ENCODE results near the gene HSD17B1. TPM values are rescaled to one million over a fixed set of nuclear protein-coding genes. Genes with fewer than 3 reads are reported as not detected.

Gene HSD17B1
- total RNA-seq, 1 donor from 2014 or later: 3.9 TPM

- no peak for DNase-seq (ENCODE audit: low spot score)
These were observed 13.6 kb downstream of the HSD17B1 start for GRCh38 chr17:42566215-42566882.

DNA sequence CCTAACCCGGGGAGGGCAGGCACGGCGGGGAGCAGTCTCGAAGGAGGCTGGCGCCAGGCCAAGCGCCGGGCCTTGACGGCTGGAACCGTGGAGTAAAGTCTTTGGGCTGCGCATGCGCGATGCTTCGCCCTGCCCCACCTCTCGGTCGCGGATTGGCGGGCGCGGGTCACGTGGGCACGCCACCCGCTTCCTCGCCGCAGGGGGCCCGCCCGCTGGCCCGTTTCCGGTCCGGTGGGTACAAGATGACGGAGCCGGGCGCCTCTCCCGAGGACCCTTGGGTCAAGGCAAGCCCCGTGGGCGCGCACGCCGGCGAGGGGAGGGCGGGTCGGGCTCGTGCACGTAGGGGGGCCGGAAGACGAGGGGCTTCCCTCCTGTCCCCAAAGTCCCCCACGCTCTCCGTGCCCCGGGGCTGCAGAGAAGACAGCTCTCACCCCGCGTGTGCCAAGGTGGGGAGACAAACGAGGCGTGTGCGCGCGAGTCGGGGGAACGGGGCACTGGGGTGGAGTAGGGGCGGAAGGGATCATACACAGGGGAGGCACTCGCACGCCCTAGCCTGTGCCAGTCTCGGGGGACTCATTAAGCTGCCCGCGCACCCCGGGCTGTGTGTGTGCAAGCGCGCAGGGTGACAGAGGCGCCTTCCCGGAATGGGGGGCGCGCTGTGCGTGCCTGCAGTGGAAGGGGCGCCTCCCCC is 14.3 kb downstream of the HSD17B1 start, which contains the start of gene MLX:
TSS of gene MLX (plus strand) at position 218 of the 691 bp plus-strand sequence. CDS start at position 243, 25 bp downstream.
- peak; percentile 94 for DNase-seq (ENCODE audit: low spot score)

GRCh38 chr17:42568341-42569111 is 15.8 kb downstream of the HSD17B1 start:
- no peak for DNase-seq (ENCODE audit: low spot score)

DNA sequence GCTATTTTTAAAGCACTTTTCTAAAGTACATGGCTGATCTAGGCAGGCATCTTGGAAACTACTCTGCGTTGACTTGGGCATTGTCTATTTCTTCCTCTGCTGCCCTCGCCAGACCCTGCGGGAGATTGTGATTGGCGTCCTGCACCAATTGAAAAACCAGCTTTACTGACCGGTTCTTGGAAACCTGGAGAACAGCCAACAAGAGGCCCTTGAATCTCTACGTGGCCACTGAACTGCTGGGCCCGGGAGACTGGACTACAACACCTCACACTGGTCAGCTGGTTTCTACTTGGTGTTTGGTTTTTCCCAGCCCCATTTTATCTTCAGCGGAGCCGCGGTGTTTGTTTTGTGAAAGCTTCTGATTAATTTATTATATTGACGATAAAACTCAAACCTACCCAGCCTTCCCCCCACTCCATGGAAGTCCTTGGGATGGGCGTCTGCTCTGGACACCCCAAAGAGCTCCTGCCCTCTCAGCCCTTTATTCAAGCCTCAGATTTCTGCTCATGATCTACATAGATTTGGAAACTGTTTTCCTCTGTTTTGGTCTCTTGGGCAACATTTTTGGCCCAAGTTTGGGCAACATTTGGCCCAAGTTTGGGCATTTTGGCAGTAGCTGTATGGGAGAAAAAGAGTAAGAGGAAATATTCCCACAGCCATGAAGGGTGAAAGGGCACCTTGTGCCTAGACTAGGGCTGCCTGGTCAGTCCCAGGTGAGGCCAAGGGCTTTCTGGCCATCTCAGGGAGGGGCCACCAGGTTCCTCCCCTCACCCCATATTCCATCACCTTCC is 18.9 kb downstream of the HSD17B1 start:
- no peak for DNase-seq (ENCODE audit: low spot score)

DNA sequence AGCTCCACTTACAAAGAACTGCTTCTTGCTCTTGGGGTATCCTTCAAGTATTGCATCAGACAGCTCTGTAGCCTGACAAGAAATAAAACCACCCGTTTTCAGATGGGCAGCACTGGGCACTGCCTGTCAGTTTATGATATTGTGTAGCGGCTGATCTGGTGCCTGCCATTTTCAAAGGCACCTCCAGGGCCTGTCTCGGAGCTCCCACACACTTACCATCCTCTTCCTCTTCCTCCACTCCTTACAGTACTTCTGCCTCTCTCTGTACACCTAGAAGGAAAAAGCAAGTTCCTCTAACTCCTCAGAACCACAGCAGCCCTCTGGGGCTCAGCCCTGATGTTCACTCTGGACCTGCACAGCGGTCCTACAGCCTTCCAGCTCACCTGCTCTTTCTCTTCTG is 20.4 kb downstream of the HSD17B1 start:
- DNase-seq (ENCODE audit: low spot score): no peak

DNA sequence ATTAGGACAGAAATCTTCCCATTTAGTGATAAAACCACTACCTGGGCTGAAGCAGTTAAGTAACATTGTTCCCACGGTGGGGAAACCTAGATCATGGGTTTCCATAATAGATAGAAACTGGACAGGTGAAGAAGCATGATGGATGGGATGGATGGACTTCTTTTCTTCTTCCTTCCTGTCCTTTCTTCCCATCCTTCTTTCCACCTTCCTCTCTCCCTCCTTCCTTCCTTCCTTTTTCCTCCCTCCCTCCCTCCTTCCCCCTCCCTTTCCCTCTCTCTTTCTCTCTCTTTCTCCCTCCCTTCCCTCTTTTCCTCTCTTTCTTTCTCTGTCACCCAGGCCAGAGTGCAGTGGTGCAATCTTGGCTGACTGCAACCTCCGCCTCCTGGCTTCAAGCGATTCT is 21.7 kb downstream of the HSD17B1 start:
- DNase-seq (ENCODE audit: low spot score): no peak

DNA sequence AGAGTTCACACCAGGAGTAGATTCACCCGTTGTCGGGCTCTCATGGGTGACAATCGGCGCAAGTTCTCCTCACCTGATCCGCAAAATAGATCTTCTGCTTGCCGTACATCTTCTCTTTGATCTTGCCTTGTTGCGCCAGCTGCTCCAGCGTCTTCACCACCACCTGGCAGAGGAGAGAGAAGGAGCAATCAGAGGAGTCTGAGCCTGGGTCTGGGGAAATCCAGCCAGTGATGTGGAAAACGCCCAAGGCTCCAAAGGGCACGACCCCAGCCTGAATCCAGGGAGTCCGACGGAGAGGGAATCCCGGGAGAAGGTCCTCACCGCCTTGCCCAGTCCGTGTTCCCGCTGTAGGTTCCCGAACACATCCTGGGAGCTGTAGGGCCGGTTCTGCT is 24.4 kb downstream of the HSD17B1 start:
- no peak for DNase-seq (ENCODE audit: low spot score)

- peak; percentile 97 for DNase-seq (ENCODE audit: low spot score)
These were observed 25.0 kb downstream of the HSD17B1 start, which contains the start of gene PSMC3IP for GRCh38 chr17:42577532-42578281. Gene PSMC3IP, minus strand, starts transcription at chr17:42577729. Its CDS starts 43 bp downstream, at chr17:42577686.

GRCh38 chr17:42578282-42578869 is 25.7 kb downstream of the HSD17B1 start:
- DNase-seq (ENCODE audit: low spot score): peak; percentile 76

DNA sequence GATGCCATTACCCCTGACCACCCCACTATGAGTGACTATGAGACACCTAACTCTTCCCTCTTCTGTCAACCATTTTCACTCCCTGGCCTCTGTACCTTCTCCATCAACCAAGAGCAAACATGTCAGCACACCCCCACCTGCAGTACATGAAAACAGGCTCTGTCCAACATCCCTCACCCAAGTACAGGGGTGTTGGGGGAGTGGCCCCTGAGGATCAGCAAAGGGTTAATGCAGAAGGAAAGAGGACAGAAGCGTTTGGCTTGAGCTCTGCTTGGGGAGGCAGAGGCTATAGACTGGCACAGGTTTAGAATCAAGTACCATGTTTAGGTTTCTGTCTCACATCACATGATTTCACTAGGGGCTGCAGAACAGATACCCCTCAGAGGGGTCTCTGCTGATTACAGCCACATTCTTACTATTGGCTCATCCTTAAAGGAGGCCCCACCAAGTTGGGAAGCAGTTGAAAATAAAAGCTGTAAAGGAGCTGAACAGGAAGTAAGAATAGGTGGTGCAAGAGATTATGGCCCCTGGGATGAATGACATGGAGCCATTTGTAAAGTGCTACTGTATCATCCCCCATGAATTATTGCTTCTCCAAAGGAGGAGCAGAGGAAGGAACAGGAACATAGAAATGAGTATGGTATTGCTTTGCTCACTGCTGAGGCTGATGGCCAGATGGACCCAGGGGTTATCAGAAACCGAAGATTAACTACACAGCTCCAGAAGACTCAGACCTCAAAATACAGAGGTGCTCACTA is 27.2 kb downstream of the HSD17B1 start:
- DNase-seq (ENCODE audit: low spot score): no peak

GRCh38 chr17:42581744-42582270 is 29.1 kb downstream of the HSD17B1 start:
- no peak for DNase-seq (ENCODE audit: low spot score)

GRCh38 chr17:42584880-42585279 is 32.2 kb downstream of the HSD17B1 start:
- no peak for DNase-seq (ENCODE audit: low spot score)

DNA sequence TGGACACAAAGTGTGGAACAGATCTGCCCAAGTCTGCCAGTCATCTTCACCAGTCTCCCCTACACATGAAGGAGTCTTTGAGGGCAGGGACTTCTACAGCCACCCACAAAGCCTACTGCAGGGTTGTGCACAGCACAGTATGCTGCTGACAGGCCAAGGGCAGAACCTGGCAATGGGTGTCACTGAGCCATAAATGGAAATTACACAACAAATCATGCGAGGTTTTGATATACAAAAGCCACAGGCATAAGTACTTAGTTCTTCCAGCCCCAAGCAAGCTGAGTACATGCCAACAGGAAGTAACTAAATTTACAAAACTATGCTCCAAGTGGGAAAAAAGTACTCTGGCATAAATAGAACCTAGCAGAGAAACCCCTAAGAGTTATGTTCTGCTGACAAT is 32.6 kb downstream of the HSD17B1 start:
- no peak for DNase-seq (ENCODE audit: low spot score)

- DNase-seq (ENCODE audit: low spot score): no peak
These were observed 33.9 kb downstream of the HSD17B1 start for GRCh38 chr17:42586514-42587230.

- no peak for DNase-seq (ENCODE audit: low spot score)
These were observed 38.2 kb downstream of the HSD17B1 start for GRCh38 chr17:42590886-42591285.

- no peak for DNase-seq (ENCODE audit: low spot score)
These were observed 38.7 kb downstream of the HSD17B1 start for GRCh38 chr17:42591411-42591810.

GRCh38 chr17:42596386-42596785 is 43.7 kb downstream of the HSD17B1 start:
- no peak for DNase-seq (ENCODE audit: low spot score)

GRCh38 chr17:42598905-42599304 is 46.2 kb downstream of the HSD17B1 start:
- no peak for DNase-seq (ENCODE audit: low spot score)

GRCh38 chr17:42603318-42603717 is 50.6 kb downstream of the HSD17B1 start:
- no peak for DNase-seq (ENCODE audit: low spot score)

Data from umbilical cord (tissue), 2 donors.